Left lung (tissue), 10 donors: ENCODE measurements around the gene TTC33. TPM values are rescaled to one million over a fixed set of nuclear protein-coding genes. Genes with fewer than 3 reads are reported as not detected.

Experiments
- ATAC-seq: fragments of 200-7000 bp; cut with Tn5 transposase; one replicate; pipeline ENCODE4 v1.9.1; 2020; ENCODE audit warnings: moderate library complexity
- DNase-seq, 4 donors: peaks; one replicate each; pipeline ENCODE4 v3.0.0-alpha.2; 2013 to 2020
- H3K27ac ChIP-seq, 2 donors: fragments of 200-600 bp; sonication (generic) in 1 of 2; one replicate each; pipeline versions ENCODE4 v1.5.0 to v1.8.0; 2020 to 2021
- H3K27me3 ChIP-seq, 2 donors: fragments of 200-600 bp; sonication (generic) in 1 of 2; one replicate each; pipeline versions ENCODE4 v1.5.0 to v1.8.0; 2020 to 2021
- H3K36me3 ChIP-seq, 2 donors: fragments of 200-600 bp; sonication (generic) in 1 of 2; one replicate each; pipeline versions ENCODE4 v1.5.0 to v1.8.0; 2020 to 2021
- H3K4me1 ChIP-seq, 2 donors: fragments of 200-600 bp; one replicate each; pipeline ENCODE4 v1.8.0; 2021
- H3K4me3 ChIP-seq, 2 donors: fragments of 200-600 bp; sonication (generic) in 1 of 2; one replicate each; pipeline versions ENCODE4 v1.5.0 to v1.8.0; 2020 to 2021; ENCODE audit warnings: mild to moderate bottlenecking in 1 of 2
- H3K9me3 ChIP-seq, 2 donors: fragments of 200-600 bp; sonication (generic) in 1 of 2; one replicate each; pipeline versions ENCODE4 v1.5.0 to v1.8.0; 2020 to 2021
- intact Hi-C, 2 donors: fragments of 100-400 bp; cut with DNase I; formaldehyde crosslinking; loops; one replicate each; pipeline versions ENCODE4 v1.11.2 to v1.14.2; 2022
- polyA plus RNA-seq, 6 donors: library from polyadenylated mRNA; unstranded; fragments of 120-200 nt; gene quantifications; one replicate each; pipeline ENCODE4 v1.2.1, GENCODE V29; 2013; ENCODE audit not compliant: insufficient read length in 6 of 6
- total RNA-seq, 2 donors: library from RNA; stranded (reverse); fragmentation: NEBNext Ultra II Directional; extraction: Animal tissue kit (Norgen Biotek cat#: 25700); gene quantifications; one replicate each; pipeline ENCODE4 v1.2.1, GENCODE V29; 2021
- TF ChIP-seq, protein P1 (sequence below), 2 donors: fragments of 200-600 bp; sonication (generic) in 1 of 2; IDR thresholded peaks; one replicate each; pipeline versions ENCODE4 v1.5.0 to v1.8.0; 2021; ENCODE audit warnings: antibody characterized with exemption in 2 of 2
- donor health status: DM: no; HTN: yes; CAD: no.
- donor health status: DM: no; HTN: no; CAD: no.

The TTC33 gene
- total and polyA plus RNA-seq, 8 donors: 11.1 to 41.0 (median 33.0) TPM

DNA sequence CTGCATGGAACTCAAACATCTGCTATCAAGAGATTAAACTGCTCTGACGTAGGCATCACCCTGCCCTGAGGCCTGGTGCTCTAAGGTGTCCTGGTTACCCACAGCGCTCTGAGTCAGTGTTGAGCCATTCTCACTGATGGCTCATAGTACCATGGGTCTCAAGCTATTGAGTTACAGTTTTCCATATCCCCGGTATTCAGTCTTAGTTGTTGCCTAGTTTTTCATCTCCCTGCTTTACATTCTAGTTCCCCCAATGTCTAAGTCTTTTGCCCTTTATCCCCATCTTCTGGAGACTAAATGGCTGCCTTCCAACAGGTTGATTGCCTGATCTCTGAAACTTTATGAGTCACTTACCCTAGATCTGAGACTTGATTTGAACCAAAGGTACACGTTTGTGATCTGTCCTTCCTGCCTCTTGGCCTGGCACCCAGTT is 237.3 kb downstream of the TTC33 start:
- Histone ChIP-seq H3K27ac (no peak overlapping the region), H3K9me3 (no peaks in the 10 kb centered on the region), H3K4me1 (peaks cover 0 to 23% of the 10 kb centered on the region in 2 donors), H3K27me3 (no peaks in the 10 kb centered on the region), H3K36me3 (no peaks in the 10 kb centered on the region), H3K4me3 (no peak overlapping the region)
- intact Hi-C loops: no loop called here
- no peak for DNase-seq
- TF ChIP-seq, protein P1, sequence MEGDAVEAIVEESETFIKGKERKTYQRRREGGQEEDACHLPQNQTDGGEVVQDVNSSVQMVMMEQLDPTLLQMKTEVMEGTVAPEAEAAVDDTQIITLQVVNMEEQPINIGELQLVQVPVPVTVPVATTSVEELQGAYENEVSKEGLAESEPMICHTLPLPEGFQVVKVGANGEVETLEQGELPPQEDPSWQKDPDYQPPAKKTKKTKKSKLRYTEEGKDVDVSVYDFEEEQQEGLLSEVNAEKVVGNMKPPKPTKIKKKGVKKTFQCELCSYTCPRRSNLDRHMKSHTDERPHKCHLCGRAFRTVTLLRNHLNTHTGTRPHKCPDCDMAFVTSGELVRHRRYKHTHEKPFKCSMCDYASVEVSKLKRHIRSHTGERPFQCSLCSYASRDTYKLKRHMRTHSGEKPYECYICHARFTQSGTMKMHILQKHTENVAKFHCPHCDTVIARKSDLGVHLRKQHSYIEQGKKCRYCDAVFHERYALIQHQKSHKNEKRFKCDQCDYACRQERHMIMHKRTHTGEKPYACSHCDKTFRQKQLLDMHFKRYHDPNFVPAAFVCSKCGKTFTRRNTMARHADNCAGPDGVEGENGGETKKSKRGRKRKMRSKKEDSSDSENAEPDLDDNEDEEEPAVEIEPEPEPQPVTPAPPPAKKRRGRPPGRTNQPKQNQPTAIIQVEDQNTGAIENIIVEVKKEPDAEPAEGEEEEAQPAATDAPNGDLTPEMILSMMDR (IDR thresholded peaks at IDR 0.05): no peak
- no peak for ATAC-seq

DNA sequence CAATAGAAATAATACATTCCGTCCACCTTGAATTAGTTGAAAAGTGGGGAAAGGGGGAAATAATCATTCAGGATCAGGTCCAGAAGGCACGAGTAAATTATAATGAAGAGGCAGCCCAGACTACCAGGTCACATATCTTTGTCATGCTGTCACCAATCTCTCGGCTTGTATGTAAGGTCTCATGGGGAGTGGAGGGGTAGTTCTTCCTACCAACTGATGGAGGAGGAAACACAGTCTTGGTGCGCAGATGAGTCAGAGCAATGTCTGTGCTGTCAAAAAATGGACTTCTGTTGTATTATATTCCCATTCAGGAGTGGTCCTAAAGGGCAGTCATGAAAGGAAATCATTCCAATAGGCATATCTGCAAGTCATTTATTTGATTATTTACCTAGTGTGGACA is 240.3 kb downstream of the TTC33 start:
- intact Hi-C loops: no loop called here
- Histone ChIP-seq H3K4me3 (no peak overlapping the region), H3K9me3 (no peaks in the 10 kb centered on the region), H3K4me1 (peaks cover 0 to 7% of the 10 kb centered on the region in 2 donors), H3K27ac (peak overlapping the region in 1 of 2 donors; percentile 21), H3K36me3 (no peaks in the 10 kb centered on the region), H3K27me3 (no peaks in the 10 kb centered on the region)
- DNase-seq (no peak), ATAC-seq (no peak)
- TF ChIP-seq, protein P1 (IDR thresholded peaks at IDR 0.05): no peak

DNA sequence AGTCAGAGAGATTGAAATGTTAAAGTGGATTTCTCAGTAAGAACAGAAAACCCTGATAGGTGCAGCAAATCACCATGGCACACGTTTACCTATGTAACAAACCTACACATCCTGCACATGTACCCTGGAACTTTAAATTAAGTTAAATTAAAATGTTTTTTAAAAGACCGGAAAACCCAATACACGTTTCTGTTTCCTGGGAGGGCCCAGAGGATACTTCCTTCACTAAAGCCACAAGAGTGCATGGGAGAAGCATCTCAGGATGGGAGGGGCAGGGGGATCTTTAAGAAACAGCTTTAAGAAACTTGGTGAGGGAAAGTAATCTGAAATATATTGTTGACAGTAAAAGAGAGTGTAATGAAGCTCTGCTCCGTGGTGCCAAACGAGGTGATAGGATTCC is 240.8 kb downstream of the TTC33 start:
- H3K27me3 ChIP-seq: no peaks in the 10 kb centered on the region
- TF ChIP-seq, protein P1 (IDR thresholded peaks at IDR 0.05): no peak
- H3K4me3 ChIP-seq: no peak overlapping the region
- peaks cover 0 to 7% of the 10 kb centered on the region in 2 donors for H3K4me1 ChIP-seq
- peak overlapping the region in 1 of 2 donors; percentile 21 for H3K27ac ChIP-seq
- no peaks in the 10 kb centered on the region for H3K9me3 ChIP-seq
- no peak for DNase-seq
- H3K36me3 ChIP-seq: no peaks in the 10 kb centered on the region
- intact Hi-C loops: no loop called here
- ATAC-seq: no peak

DNA sequence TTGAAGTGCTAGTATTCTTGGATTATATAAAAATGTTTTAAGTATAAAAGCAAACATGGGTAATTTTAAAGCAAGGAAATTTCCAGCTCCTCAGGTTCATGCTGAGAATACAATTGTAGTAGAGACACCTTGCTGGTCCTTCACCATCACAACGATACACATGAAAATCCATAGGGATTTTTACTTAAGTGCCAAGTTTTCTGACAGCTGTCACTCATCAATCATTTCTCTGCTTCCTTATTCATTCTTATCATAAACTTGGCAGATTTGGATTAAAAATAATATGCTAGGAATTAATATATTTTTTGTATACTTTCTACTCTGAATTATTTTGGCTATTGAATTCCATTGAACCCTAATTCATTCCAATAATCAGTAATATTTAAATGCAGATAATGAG is 244.0 kb downstream of the TTC33 start:
- Histone ChIP-seq H3K4me1 (peaks cover 0 to 7% of the 10 kb centered on the region in 2 donors), H3K9me3 (no peaks in the 10 kb centered on the region), H3K27ac (no peak overlapping the region), H3K4me3 (no peak overlapping the region), H3K27me3 (no peaks in the 10 kb centered on the region), H3K36me3 (no peaks in the 10 kb centered on the region)
- intact Hi-C loops: no loop called here
- no peak for ATAC-seq
- TF ChIP-seq, protein P1 (IDR thresholded peaks at IDR 0.05): no peak
- DNase-seq: no peak

DNA sequence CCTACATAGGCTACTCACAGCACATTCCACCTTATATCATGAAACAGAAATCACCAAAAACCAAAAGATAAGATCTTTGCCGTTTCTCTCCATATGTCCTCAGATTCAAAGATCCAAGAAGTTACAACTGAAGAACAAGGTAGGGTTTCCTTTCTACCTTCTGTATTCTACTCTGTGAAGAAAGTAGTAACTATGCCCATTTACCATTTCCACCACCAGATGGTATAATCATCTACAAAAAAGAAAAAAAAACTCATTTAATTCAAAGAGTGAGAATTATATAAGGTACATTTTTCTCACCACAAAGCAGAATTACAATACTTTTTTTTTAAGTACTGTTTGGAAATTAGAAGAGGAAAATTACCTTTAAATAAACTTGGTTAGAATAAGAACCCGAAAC is 248.7 kb downstream of the TTC33 start:
- H3K27ac ChIP-seq: no peak overlapping the region
- intact Hi-C loops: no loop called here
- no peak for ATAC-seq

More for the DNA sequence above, 248.7 kb downstream of the TTC33 start:
- no peak for DNase-seq
- Histone ChIP-seq H3K27me3 (no peaks in the 10 kb centered on the region), H3K36me3 (no peaks in the 10 kb centered on the region), H3K9me3 (no peaks in the 10 kb centered on the region), H3K4me1 (no peaks in the 10 kb centered on the region), H3K4me3 (no peak overlapping the region)
- TF ChIP-seq, protein P1 (IDR thresholded peaks at IDR 0.05): no peak
